ENCODE data around the gene RALGPS2. TPM values are rescaled to one million over a fixed set of nuclear protein-coding genes. Genes with fewer than 3 reads are reported as not detected.
"Not testable (repeated sequence)": the region's sequence is repeated elsewhere in the genome, so short reads cannot be mapped to it uniquely, and the experiment has no call there.

Gene RALGPS2
- total RNA-seq, 2 experiments from 2014 or later: 3.5 to 5.5 TPM

GRCh38 chr1:178754655-178755256 lies 29.7 kb downstream of the RALGPS2 start:
- H3K4me1 Mint-ChIP-seq, POLR2A ChIA-PET, CTCF ChIA-PET: not testable (repeated sequence)

GRCh38 chr1:178768423-178768822 lies 43.4 kb downstream of the RALGPS2 start:
- no peaks in the 10 kb centered on the region for H3K27me3 Mint-ChIP-seq

More at GRCh38 chr1:178754655-178755256, 29.7 kb downstream of the RALGPS2 start:
- not testable (repeated sequence) for DNase-seq; H3K27ac Mint-ChIP-seq; H3K27me3 Mint-ChIP-seq; H3K36me3 Mint-ChIP-seq (ENCODE audit: low read depth); H3K4me3 Mint-ChIP-seq
- H3K9me3 Mint-ChIP-seq: peaks cover 15% of the 10 kb centered on the region

GRCh38 chr1:178772952-178773351 lies 47.9 kb downstream of the RALGPS2 start:
- Mint-ChIP-seq H3K4me1 (peaks cover 3% of the 10 kb centered on the region), H3K27me3 (no peaks in the 10 kb centered on the region), H3K4me3 (no peak overlapping the region), H3K27ac (no peak overlapping the region), H3K36me3 (ENCODE audit: low read depth) (peaks cover 2% of the 10 kb centered on the region), H3K9me3 (no peaks in the 10 kb centered on the region)
- CTCF ChIA-PET: interaction anchor here (0.7 kb wide), 1 partner anchor 230 kb away, joined by 4 read pairs; no protein-coding TSS in a partner anchor
- no peak for DNase-seq
- POLR2A ChIA-PET: interaction anchor here (0.6 kb wide), 1 partner anchor 1386 kb away, joined by 4 read pairs; no protein-coding TSS in a partner anchor

More at GRCh38 chr1:178768423-178768822, 43.4 kb downstream of the RALGPS2 start:
- peaks cover 3% of the 10 kb centered on the region for H3K4me1 Mint-ChIP-seq
- POLR2A ChIA-PET: no interaction called here
- no peak overlapping the region for H3K27ac Mint-ChIP-seq
- CTCF ChIA-PET: interaction anchor here (0.7 to 1.6 kb wide), 5 partner anchors 15 to 1046 kb away, joined by 3 to 7 read pairs (median 3); no protein-coding TSS in a partner anchor
- peaks cover 27% of the 10 kb centered on the region for H3K9me3 Mint-ChIP-seq
- H3K36me3 Mint-ChIP-seq (ENCODE audit: low read depth): no peaks in the 10 kb centered on the region
- DNase-seq: peak; percentile 40
- no peak overlapping the region for H3K4me3 Mint-ChIP-seq

GRCh38 chr1:178774263-178774662 lies 49.2 kb downstream of the RALGPS2 start:
- POLR2A ChIA-PET: no interaction called here
- CTCF ChIA-PET: interaction anchor here (1.1 kb wide), 1 partner anchor 9 kb away, joined by 3 read pairs; no protein-coding TSS in a partner anchor
- Mint-ChIP-seq H3K27me3 (no peaks in the 10 kb centered on the region), H3K36me3 (ENCODE audit: low read depth) (peaks cover 2% of the 10 kb centered on the region), H3K9me3 (peaks cover 2% of the 10 kb centered on the region), H3K27ac (no peak overlapping the region), H3K4me1 (no peaks in the 10 kb centered on the region), H3K4me3 (no peak overlapping the region)
- DNase-seq: no peak

- POLR2A ChIA-PET: no interaction called here
- Mint-ChIP-seq H3K27me3 (no peaks in the 10 kb centered on the region), H3K9me3 (peaks cover 4% of the 10 kb centered on the region)
Measured at GRCh38 chr1:178776553-178776952, 51.5 kb downstream of the RALGPS2 start.

GRCh38 chr1:178781533-178782330 lies 56.7 kb downstream of the RALGPS2 start:
- H3K27me3 Mint-ChIP-seq: no peaks in the 10 kb centered on the region
- POLR2A ChIA-PET: no interaction called here
- H3K27ac Mint-ChIP-seq: no peak overlapping the region
- CTCF ChIA-PET: interaction anchor here (1.4 kb wide), 1 partner anchor 221 kb away, joined by 5 read pairs; no protein-coding TSS in a partner anchor
- H3K9me3 Mint-ChIP-seq: peaks cover 4% of the 10 kb centered on the region
- DNase-seq: no peak
- peaks cover 12% of the 10 kb centered on the region for H3K4me1 Mint-ChIP-seq
- peaks cover 2% of the 10 kb centered on the region for H3K36me3 Mint-ChIP-seq (ENCODE audit: low read depth)
- no peak overlapping the region for H3K4me3 Mint-ChIP-seq

More at GRCh38 chr1:178776553-178776952, 51.5 kb downstream of the RALGPS2 start:
- H3K36me3 Mint-ChIP-seq (ENCODE audit: low read depth): peaks cover 2% of the 10 kb centered on the region
- CTCF ChIA-PET: interaction anchor here (0.7 kb wide), 1 partner anchor 1402 kb away, joined by 3 read pairs; no protein-coding TSS in a partner anchor
- no peak for DNase-seq
- no peak overlapping the region for H3K27ac Mint-ChIP-seq
- no peak overlapping the region for H3K4me3 Mint-ChIP-seq
- no peaks in the 10 kb centered on the region for H3K4me1 Mint-ChIP-seq

- DNase-seq: no peak
- POLR2A ChIA-PET: no interaction called here
- peaks cover 4% of the 10 kb centered on the region for H3K9me3 Mint-ChIP-seq
- peaks cover 12% of the 10 kb centered on the region for H3K4me1 Mint-ChIP-seq
- no peaks in the 10 kb centered on the region for H3K27me3 Mint-ChIP-seq
- CTCF ChIA-PET: interaction anchor here (0.8 kb wide), 1 partner anchor 16 kb away, joined by 3 read pairs; no protein-coding TSS in a partner anchor
- H3K36me3 Mint-ChIP-seq (ENCODE audit: low read depth): no peaks in the 10 kb centered on the region
- H3K27ac Mint-ChIP-seq: no peak overlapping the region
- peak overlapping the region; percentile 12 for H3K4me3 Mint-ChIP-seq
Measured at GRCh38 chr1:178784131-178784536, 59.1 kb downstream of the RALGPS2 start.

- DNase-seq: no peak
- H3K36me3 Mint-ChIP-seq (ENCODE audit: low read depth): no peaks in the 10 kb centered on the region
- ChIA-PET POLR2A (no interaction called here), CTCF (no interaction called here)
- no peaks in the 10 kb centered on the region for H3K4me1 Mint-ChIP-seq
- no peak overlapping the region for H3K27ac Mint-ChIP-seq
- no peak overlapping the region for H3K4me3 Mint-ChIP-seq
- H3K9me3 Mint-ChIP-seq: no peaks in the 10 kb centered on the region
- H3K27me3 Mint-ChIP-seq: no peaks in the 10 kb centered on the region
Measured at GRCh38 chr1:178792394-178792793, 67.3 kb downstream of the RALGPS2 start.

GRCh38 chr1:178796013-178796412 lies 71.0 kb downstream of the RALGPS2 start:
- Mint-ChIP-seq H3K36me3 (ENCODE audit: low read depth) (no peaks in the 10 kb centered on the region), H3K27ac (no peak overlapping the region), H3K27me3 (no peaks in the 10 kb centered on the region), H3K9me3 (peaks cover 6% of the 10 kb centered on the region), H3K4me1 (no peaks in the 10 kb centered on the region), H3K4me3 (no peak overlapping the region)
- CTCF ChIA-PET: no interaction called here
- DNase-seq: no peak
- POLR2A ChIA-PET: no interaction called here

- ChIA-PET POLR2A (no interaction called here), CTCF (no interaction called here)
- Mint-ChIP-seq H3K36me3 (ENCODE audit: low read depth) (no peaks in the 10 kb centered on the region), H3K9me3 (peaks cover 6% of the 10 kb centered on the region), H3K27ac (no peak overlapping the region), H3K4me3 (no peak overlapping the region), H3K4me1 (no peaks in the 10 kb centered on the region), H3K27me3 (no peaks in the 10 kb centered on the region)
- DNase-seq: no peak
Measured at GRCh38 chr1:178797590-178797989, 72.5 kb downstream of the RALGPS2 start.

GRCh38 chr1:178798232-178798861 lies 73.3 kb downstream of the RALGPS2 start:
- no peak overlapping the region for H3K4me3 Mint-ChIP-seq
- no peaks in the 10 kb centered on the region for H3K4me1 Mint-ChIP-seq
- POLR2A ChIA-PET: no interaction called here

GRCh38 chr1:178802873-178803272 lies 77.8 kb downstream of the RALGPS2 start:
- CTCF ChIA-PET: no interaction called here
- Mint-ChIP-seq H3K9me3 (peaks cover 6% of the 10 kb centered on the region), H3K27me3 (no peaks in the 10 kb centered on the region), H3K36me3 (ENCODE audit: low read depth) (no peaks in the 10 kb centered on the region), H3K4me3 (no peak overlapping the region), H3K27ac (no peak overlapping the region), H3K4me1 (no peaks in the 10 kb centered on the region)
- POLR2A ChIA-PET: no interaction called here
- DNase-seq: no peak

More at GRCh38 chr1:178798232-178798861, 73.3 kb downstream of the RALGPS2 start:
- no peaks in the 10 kb centered on the region for H3K36me3 Mint-ChIP-seq (ENCODE audit: low read depth)
- H3K27me3 Mint-ChIP-seq: no peaks in the 10 kb centered on the region
- DNase-seq: no peak
- CTCF ChIA-PET: no interaction called here
- H3K9me3 Mint-ChIP-seq: peaks cover 6% of the 10 kb centered on the region
- H3K27ac Mint-ChIP-seq: no peak overlapping the region

Measured in activated CD4-positive, alpha-beta T cell treated with anti-CD3 and anti-CD28 coated beads, Interleukin-2, amount 10 ng/mL, durations not matched to agents 7 days and 5 days (primary cell).